Right lobe of liver (tissue), 4 donors: ENCODE data around the gene MAPKAPK2.

Experiments used
- POLR2A ChIP-seq: fragments of 450-650 bp; IDR thresholded peaks from one replicate; pipeline ENCODE4 v1.6.1; 2017; ENCODE audit warnings: antibody characterized with exemption, mild to moderate bottlenecking
- TF ChIP-seq, protein P1 (sequence below), 4 donors: fragments of 200-600 bp in 3 of 4; fragments of 450-650 bp in 1 of 4; IDR thresholded peaks; one replicate each; pipeline versions ENCODE4 v1.5.1 to v1.8.0; 2016 to 2022; ENCODE audit warnings: antibody characterized with exemption in 4 of 4, mild to moderate bottlenecking in 2 of 4
- donor health status: DM: no; HTN: no; CAD: no.
- donor health status: DM: no; HTN: no; CAD: no.
- donor health status: DM: no; HTN: yes; CAD: no.

GRCh38 chr1:206745301-206745700 lies 60.6 kb downstream of the MAPKAPK2 start:
- TF ChIP-seq, protein P1, sequence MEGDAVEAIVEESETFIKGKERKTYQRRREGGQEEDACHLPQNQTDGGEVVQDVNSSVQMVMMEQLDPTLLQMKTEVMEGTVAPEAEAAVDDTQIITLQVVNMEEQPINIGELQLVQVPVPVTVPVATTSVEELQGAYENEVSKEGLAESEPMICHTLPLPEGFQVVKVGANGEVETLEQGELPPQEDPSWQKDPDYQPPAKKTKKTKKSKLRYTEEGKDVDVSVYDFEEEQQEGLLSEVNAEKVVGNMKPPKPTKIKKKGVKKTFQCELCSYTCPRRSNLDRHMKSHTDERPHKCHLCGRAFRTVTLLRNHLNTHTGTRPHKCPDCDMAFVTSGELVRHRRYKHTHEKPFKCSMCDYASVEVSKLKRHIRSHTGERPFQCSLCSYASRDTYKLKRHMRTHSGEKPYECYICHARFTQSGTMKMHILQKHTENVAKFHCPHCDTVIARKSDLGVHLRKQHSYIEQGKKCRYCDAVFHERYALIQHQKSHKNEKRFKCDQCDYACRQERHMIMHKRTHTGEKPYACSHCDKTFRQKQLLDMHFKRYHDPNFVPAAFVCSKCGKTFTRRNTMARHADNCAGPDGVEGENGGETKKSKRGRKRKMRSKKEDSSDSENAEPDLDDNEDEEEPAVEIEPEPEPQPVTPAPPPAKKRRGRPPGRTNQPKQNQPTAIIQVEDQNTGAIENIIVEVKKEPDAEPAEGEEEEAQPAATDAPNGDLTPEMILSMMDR (IDR thresholded peaks at IDR 0.05): no peak
- no peak for TF ChIP-seq POLR2A
